Stimulated activated CD4-positive, alpha-beta T cell treated with anti-CD3 and anti-CD28 coated beads, TNF-alpha, amount 100 ng/mL, for 24 hours (primary cell): Measurements from ENCODE around the gene TAF5L.
A peak's percentile ranks its signal among the peaks of the same experiment; 100 is the strongest.
"Not testable (repeated sequence)": the region's sequence is repeated elsewhere in the genome, so short reads cannot be mapped to it uniquely, and the experiment has no call there.

Experiments
- DNase-seq, 3 experiments: peaks; one replicate each; pipeline ENCODE4 v3.0.0-alpha.2; 2020; ENCODE audit warnings: low read depth in 3 of 3

TAF5L gene

GRCh38 chr1:229567109-229567868, 58.6 kb downstream of the TAF5L start:
- no peak for DNase-seq

DNA sequence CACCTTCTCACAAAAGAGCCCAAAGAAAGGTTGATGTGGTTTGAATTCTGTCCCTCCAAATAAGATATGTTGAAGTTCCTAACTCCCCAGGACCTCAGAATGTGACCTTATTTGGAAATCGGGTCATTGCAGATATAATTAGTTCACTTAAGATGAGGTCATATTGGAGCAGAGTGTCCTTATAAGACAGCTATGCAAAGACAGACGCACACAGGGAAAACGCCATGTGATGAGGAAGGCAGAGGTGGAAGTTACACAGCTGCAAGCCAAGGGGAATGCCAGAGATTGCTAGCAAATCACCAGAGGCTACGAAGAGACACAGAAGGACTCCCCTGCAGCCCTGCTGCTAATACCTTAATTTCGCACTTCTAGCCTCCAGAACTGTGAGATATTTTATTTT, 62.2 kb downstream of the TAF5L start:
- DNase-seq: no peak

DNA sequence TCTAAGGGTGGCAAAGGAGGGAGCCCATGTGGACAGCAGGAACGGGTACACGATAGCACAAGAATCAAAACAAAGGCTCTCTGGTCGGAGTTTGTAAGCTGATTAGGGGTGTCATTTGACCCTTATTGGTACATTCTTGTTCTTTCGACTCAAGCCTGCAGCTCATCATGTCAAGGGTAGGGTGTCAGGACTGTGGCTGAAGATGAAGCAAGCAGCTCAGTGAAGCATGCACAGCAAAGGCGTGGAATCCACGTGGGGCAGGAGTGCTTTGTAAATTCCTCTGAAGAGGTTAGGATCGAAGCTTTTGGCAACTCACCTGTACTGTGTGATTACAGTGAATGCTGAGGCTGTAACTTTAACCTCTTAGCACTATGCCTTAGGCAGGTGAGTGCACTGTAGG, 62.7 kb downstream of the TAF5L start:
- no peak for DNase-seq

DNA sequence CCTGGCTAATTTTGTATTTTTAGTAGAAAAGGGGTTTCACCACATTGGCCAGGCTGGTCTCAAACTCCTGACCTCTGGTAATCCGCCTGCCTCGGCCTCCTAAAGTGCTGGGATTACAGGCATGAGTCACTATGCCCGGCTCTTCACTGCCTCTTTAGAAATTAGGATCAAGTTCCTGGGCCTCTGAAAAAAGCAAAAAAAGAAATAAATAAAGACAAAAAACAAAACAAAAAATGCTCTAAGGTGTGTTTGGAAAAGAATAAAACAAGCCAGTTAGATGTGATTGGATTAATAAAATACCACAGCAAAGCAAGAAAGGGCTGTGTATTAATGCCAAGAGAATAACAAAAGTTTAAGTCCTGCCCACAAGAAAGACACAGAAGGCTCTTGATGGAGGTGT, 63.2 kb downstream of the TAF5L start:
- DNase-seq: no peak

- no peak for DNase-seq
Observed at GRCh38 chr1:229561141-229561540, 64.8 kb downstream of the TAF5L start.

GRCh38 chr1:229560124-229560523, 65.8 kb downstream of the TAF5L start:
- DNase-seq: not testable (repeated sequence)

DNA sequence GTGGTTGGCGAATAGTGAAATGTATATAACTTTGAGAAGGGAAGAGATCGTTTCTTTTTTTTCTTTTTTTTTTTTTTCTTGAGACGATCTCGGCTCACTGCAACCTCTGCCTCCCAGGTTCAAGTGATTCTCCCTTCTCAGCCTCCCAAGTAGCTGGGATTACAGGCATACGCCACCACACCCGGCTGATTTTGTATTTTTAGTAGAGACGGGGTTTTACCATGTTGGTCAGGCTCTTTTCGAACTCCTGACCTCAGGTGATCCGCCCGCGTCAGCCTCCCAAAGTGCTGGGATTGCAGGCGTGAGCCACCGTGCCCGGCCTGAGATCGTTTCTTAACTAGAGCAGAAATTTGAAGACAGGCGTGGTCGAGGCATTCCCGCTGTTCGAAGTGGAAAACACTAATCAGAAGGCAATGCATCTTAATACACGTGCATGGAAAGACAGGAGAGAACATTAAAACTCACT, 66.6 kb downstream of the TAF5L start:
- DNase-seq: not testable (repeated sequence)

- DNase-seq: peak; percentile 74 to 91 (median 77)
Observed at GRCh38 chr1:229558460-229559335, 67.2 kb downstream of the TAF5L start, which contains the start of gene ABCB10. TSS of gene ABCB10 (minus strand) at chr1:229558707. CDS start at chr1:229558652, 55 bp downstream.

DNA sequence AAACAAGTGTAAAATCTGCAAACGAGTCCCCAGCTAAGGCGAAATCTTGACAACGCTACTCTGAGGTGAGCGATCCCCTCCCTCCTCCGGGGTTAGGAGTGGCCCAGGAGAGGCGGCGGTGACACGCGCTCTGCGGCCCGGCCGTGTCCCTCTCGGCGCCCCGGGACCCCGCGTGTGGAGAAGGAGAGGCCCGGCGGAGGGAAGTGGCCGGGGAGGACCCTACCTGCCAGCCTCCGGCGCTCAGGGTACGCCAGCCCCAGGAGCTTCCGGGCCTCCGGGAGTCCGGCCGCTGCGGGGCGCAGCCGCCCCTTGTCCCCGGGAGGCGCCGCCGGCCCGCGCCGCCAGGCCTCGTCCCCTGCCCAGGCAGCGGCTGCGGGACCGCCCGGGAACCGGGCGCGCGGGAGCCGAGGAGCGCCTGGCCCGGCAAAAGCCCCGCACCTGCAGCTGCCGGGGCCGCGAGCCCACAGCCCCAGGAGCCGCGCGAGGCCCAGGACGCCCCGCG, 68.0 kb downstream of the TAF5L start:
- DNase-seq: peak; percentile 4 to 32 (median 16)

GRCh38 chr1:229557200-229557850, 68.6 kb downstream of the TAF5L start:
- no peak for DNase-seq

DNA sequence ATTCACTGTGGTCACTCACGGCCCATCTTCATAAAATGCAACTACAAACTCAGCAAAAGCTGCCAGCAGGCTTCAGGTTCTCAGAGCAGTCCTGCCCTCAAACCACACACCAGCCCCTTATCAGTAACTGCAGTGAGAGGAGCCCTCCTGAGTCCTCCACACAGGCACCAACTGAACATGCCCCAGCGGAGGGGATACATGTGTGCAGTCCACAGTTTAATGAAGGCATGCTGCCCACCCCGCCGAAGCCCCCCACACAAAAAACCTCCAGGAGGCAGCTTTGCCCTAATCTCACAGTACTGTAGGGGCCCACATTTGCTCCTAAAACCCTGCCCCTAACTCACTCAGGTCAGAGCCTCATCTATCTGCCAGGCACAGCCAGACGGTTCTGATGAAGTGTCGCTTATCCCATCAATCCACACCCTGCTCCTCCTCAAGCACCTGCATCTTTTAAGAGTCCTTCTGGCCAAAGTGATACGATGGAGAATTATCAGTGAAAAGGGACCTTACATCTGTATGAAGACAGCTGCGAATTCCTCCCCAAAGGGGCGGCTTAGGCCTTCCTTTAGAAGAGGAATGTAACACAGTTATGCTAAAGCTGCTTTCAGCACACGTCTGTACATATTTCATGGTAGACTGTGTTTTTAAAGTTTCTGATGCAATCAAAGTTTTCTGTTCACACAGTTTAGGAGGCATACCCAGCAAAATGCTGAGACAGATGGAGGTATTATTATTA, 70.9 kb downstream of the TAF5L start:
- DNase-seq: no peak

DNA sequence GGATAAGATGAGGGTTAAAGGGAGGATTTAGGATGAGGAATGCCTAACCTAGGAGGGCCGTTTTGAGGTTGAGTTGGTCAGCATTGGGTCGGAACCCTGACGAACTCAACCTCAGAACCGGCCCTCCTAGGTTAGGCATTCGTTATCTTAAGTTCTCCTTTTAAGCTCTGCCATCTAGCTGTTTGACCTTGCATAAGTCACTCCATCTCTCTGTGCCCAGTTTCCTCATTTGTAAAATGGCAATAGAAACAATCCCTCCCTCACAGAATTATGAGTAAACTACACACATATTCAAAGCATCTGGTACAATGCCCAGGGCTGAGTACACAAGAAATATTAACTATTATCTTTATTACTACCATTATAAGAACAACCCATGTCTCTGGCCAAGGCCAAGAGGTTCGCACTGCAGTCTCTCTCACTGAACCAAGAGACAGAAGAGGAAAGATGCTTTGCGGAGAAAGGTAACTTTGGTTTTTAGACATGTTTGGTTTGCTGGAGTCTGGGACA, 72.2 kb downstream of the TAF5L start:
- no peak for DNase-seq

- no peak for DNase-seq
Observed at GRCh38 chr1:229552732-229553131, 73.2 kb downstream of the TAF5L start.

GRCh38 chr1:229550812-229551567, 74.9 kb downstream of the TAF5L start:
- DNase-seq: no peak

GRCh38 chr1:229547542-229547941, 78.4 kb downstream of the TAF5L start:
- no peak for DNase-seq

DNA sequence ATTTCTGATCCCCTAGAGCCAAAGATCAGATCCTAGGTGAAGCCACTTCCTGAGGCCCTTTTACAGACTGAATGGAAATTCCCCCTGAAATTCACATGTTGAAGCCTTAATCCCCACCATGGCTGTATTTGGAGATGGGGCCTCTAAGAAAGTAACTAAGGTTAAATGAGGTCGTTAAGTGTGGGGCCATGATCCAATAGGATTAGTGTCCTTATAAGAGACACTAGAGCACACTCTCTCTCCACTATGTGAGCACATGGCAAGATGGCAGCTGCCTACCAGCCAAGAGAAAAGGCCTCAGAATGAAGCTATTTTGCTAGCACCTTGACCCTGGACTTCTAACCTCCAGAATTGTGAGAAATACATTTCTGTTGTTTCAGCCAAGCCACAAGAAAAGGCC, 81.3 kb downstream of the TAF5L start:
- DNase-seq: no peak
